ENCODE measurements around the gene MAP3K3. TPM values are rescaled to one million over a fixed set of nuclear protein-coding genes. Genes with fewer than 3 reads are reported as not detected.

MAP3K3 gene
- total and polyA plus RNA-seq, 2 donors, result 40.5 to 40.9 TPM

DNA sequence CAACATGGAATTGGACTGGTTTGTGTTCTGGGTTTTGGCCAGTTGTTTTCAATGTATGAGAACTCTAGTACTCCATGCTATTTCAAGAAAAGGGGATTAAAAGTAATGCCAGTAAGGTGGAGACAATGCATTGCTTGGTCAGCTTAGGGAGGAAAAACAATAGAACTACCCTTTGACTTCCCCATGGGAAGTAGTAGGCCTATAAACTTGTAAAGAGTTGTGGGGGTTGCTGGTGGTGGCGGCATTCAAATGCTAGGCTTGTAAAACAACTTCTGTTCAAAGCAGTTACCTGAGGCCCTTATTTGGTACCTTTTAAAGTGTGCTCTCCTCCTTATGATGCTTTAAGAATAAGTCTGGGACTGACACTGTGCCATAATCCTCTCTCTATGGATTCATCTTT lies 9.4 kb downstream of the MAP3K3 start:
- 88% methylated on average over 1 of the region's 1 CpG for WGBS
- Histone ChIP-seq H3K4me1 (ENCODE audit: insufficient read depth) (no peaks in the 10 kb centered on the region), H3K36me3 (ENCODE audit: insufficient read depth) (peaks cover 2% of the 10 kb centered on the region), H3K4me3 (ENCODE audit: low read depth, low read length) (no peak overlapping the region), H3K27ac (ENCODE audit: low read depth) (no peak overlapping the region)
- DNase-seq (ENCODE audit: extremely low spot score), result no peak

DNA sequence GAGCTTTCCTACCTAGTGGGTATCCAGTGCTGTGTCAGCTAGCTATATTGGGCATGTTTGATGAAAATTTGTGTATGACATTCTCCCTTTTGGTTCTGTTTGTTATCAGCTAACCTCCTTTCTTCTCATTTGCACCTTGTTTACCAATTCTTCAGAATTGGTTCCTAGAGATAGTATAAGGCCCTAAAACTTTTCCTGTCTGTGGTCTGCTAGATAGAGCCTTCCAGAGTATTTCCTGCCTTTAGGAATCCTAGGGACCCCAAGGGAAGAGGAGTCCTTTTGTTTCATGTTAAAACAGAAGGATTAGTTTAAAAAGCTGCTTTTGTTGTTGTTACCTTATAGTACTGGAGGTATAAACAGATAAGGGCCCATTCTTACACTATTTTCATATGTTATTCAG lies 11.5 kb downstream of the MAP3K3 start:
- Histone ChIP-seq H3K27ac (ENCODE audit: low read depth) (no peak overlapping the region), H3K36me3 (ENCODE audit: insufficient read depth) (peaks cover 2% of the 10 kb centered on the region), H3K4me1 (ENCODE audit: insufficient read depth) (no peaks in the 10 kb centered on the region), H3K4me3 (ENCODE audit: low read depth, low read length) (no peak overlapping the region)
- no peak for DNase-seq (ENCODE audit: extremely low spot score)

DNA sequence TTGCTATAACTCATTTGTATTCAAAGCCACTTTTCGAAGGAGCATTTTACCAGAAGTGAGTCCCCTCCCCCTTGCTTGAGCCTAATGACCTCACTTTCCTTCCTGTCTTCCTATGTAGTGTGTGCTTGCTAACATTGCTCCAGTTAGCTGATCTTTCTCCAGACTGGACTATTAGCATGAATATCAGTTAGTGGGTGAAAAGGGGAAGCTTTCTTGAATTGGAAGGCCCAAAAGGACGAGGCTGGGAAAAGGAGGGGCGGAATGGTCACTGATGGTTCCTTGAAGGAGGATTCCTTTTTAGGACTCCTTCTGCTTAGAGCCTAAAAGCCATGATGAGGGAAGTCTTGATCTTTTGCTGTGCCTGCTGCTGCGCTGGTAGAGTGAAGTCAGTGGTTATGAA lies 11.9 kb downstream of the MAP3K3 start:
- H3K4me3 ChIP-seq (ENCODE audit: low read depth, low read length), result no peak overlapping the region
- H3K36me3 ChIP-seq (ENCODE audit: insufficient read depth), result peaks cover 2% of the 10 kb centered on the region
- no peak overlapping the region for H3K27ac ChIP-seq (ENCODE audit: low read depth)
- H3K4me1 ChIP-seq (ENCODE audit: insufficient read depth), result no peaks in the 10 kb centered on the region
- 74% methylated on average over 4 of the region's 4 CpGs for WGBS
- DNase-seq (ENCODE audit: extremely low spot score), result no peak

DNA sequence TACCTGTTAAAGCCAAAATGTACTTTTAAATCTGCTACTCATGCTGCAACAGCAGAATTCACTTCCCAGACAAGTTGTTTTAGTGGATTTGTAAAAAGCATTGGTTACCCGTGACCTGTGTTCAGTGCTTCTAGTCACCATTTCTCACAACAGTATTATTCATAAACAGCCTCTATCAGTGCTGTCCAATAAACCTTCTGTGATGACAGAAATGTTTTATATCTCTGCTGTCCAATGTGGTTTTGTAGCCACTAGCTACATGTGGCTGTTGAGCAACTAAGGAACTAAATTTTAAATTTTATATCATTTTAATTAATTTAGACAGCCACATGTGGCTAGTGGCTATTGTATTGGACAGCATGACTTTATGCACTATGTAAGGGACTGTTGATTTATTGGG lies 12.6 kb downstream of the MAP3K3 start:
- H3K4me3 ChIP-seq (ENCODE audit: low read depth, low read length), result no peak overlapping the region
- WGBS, result 72% methylated on average over 1 of the region's 1 CpG
- H3K4me1 ChIP-seq (ENCODE audit: insufficient read depth), result no peaks in the 10 kb centered on the region
- H3K27ac ChIP-seq (ENCODE audit: low read depth), result no peak overlapping the region
- H3K36me3 ChIP-seq (ENCODE audit: insufficient read depth), result peaks cover 2% of the 10 kb centered on the region
- no peak for DNase-seq (ENCODE audit: extremely low spot score)

DNA sequence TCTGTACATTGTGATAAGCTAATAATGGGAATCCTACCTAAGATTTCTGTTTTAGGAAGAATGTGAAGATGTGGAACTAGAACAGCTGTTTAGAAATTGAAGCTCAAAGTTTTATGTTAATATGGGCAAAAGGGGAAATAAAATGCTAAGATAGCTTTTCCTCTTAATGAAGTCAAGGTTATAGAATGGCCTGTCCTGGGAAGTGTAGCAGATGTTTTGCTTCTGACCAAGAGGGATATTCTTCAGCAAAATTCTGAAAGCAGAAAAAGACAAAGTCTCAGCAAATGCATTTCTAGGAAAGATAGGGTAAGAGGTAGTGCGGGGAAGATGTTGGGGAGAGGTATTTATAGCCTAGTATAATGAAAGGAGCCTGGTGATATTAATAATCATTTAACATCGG lies 13.1 kb downstream of the MAP3K3 start:
- H3K27ac ChIP-seq (ENCODE audit: low read depth), result no peak overlapping the region

DNA sequence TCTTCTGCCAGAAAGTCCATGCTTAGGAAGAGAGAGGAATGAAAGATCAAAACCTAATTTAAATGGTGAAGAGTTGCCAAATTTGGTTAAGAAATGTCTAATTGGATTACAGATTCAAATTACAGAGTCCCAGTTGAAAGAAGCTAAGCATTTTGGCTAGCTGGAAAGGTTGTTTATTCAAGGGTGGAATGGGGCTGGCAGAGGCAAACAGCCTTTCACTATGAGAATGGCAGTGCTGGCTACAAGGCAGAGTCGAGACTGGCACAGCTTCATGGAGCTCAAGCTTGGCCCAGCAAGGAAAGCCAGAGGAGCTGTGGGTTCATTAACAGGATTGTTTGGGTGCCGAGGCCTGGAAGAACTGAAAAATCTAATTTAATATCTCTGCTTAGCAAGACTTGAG lies 13.6 kb downstream of the MAP3K3 start:
- DNase-seq (ENCODE audit: extremely low spot score), result no peak
- peaks cover 2% of the 10 kb centered on the region for H3K36me3 ChIP-seq (ENCODE audit: insufficient read depth)
- 80% methylated on average over 2 of the region's 2 CpGs for WGBS
- no peak overlapping the region for H3K27ac ChIP-seq (ENCODE audit: low read depth)
- no peak overlapping the region for H3K4me3 ChIP-seq (ENCODE audit: low read depth, low read length)
- H3K4me1 ChIP-seq (ENCODE audit: insufficient read depth), result no peaks in the 10 kb centered on the region

More for the DNA sequence above, 13.1 kb downstream of the MAP3K3 start:
- WGBS, result 74% methylated on average over 2 of the region's 2 CpGs
- DNase-seq (ENCODE audit: extremely low spot score), result no peak
- Histone ChIP-seq H3K36me3 (ENCODE audit: insufficient read depth) (peaks cover 2% of the 10 kb centered on the region), H3K4me1 (ENCODE audit: insufficient read depth) (no peaks in the 10 kb centered on the region), H3K4me3 (ENCODE audit: low read depth, low read length) (no peak overlapping the region)

DNA sequence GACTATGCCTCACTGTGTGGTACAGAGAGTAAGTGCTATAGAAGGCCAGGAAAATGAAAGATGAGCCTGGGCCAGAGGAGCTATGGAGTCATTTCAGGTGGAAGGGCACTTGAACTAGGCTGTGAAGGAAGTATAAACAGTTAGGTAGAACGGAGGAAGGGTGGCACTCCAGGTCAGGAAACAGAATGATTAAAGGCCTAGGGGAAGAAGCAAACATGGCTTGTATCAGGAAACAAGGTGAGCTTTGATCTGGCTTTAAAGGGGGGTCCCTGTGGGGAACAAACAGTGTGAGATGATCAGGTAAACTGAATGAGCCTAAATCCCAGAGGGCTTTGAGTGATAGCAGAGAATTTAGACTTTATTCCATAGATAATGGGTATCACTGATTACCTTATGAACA lies 16.9 kb downstream of the MAP3K3 start:
- no peak overlapping the region for H3K27ac ChIP-seq (ENCODE audit: low read depth)
- no peaks in the 10 kb centered on the region for H3K4me1 ChIP-seq (ENCODE audit: insufficient read depth)
- no peak for DNase-seq (ENCODE audit: extremely low spot score)
- H3K36me3 ChIP-seq (ENCODE audit: insufficient read depth), result peaks cover 2% of the 10 kb centered on the region
- H3K4me3 ChIP-seq (ENCODE audit: low read depth, low read length), result no peak overlapping the region
- 41% methylated on average over 1 of the region's 1 CpG for WGBS

DNA sequence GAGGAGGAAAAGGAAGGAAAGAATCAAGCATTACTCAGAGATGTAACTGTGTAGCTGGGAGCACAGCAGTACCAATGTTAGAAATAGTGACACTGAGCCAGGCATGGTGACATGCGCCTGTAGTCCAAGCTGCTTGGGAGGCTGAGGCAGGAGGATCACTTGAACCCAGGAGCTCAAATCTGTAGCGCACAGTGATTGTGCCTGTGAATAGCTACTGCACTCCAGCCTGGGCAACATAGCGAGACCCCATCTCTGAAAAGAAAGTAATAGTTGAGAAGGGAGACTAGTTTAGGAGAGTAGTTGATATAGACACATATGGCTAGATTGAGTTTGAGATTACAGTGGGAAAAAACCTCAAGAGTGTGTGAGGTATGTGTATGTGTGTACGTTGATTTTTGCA lies 17.8 kb downstream of the MAP3K3 start:
- Histone ChIP-seq H3K27ac (ENCODE audit: low read depth) (no peak overlapping the region), H3K36me3 (ENCODE audit: insufficient read depth) (no peaks in the 10 kb centered on the region), H3K4me1 (ENCODE audit: insufficient read depth) (no peaks in the 10 kb centered on the region), H3K4me3 (ENCODE audit: low read depth, low read length) (no peak overlapping the region)
- DNase-seq (ENCODE audit: extremely low spot score), result no peak
- 83% methylated on average over 4 of the region's 4 CpGs for WGBS

DNA sequence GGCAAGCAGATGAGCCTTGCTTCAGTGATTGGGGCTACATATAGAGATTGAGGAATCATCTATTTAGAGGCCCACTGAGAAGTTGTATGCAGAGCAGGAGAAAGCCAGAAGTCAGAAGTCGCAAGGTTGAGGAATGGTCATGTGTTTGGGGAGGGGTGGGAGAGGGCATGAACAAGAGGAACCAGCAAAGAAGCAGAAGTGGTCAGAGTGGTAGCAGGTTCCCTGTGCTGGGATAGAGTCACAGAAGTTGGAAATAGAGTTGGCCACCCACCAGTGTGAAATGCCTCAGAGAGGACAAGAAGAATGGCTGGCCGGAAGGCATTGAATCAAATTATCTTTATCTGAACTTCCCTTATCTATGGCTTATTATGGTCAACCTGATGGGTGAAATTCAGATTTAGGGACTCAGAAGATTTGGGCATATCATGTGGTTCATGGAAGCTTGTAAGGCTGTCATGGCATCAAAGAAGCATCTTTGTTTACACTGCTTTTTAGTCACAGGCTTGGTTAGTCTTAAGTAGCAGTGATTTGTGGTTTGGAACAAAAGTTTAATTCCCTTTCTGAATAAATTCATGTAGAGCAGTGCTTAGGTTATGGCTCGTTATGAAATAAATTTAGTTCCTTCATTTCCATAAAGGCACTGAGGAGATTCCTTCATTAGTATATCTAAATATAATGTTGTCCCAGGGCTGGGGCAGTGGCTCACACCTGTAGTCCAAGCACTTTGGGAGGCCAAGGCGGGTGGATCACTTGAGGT lies 19.7 kb downstream of the MAP3K3 start:
- no peak overlapping the region for H3K27ac ChIP-seq (ENCODE audit: low read depth)
- WGBS, result 87% methylated on average over 4 of the region's 4 CpGs
- H3K4me1 ChIP-seq (ENCODE audit: insufficient read depth), result no peaks in the 10 kb centered on the region
- no peaks in the 10 kb centered on the region for H3K36me3 ChIP-seq (ENCODE audit: insufficient read depth)
- no peak for DNase-seq (ENCODE audit: extremely low spot score)
- no peak overlapping the region for H3K4me3 ChIP-seq (ENCODE audit: low read depth, low read length)

DNA sequence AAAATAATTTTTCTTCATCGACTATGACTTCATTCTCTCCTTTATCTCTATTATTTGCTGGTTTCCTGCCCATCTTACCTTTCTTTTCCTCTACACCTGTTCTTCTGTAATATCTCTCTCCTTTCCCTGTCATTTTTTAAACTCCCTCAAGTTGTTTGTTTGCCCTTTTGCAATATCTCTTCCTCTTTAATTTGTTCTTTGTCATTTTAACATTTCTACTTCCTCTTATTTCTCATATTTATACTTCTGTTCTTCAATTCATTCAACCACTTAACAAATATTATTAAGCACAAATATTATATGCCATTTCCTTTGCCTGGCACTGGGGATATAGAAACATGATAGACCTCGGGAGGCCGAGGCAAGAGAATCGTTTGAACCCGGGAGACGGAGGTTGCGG lies 22.6 kb downstream of the MAP3K3 start:
- DNase-seq (ENCODE audit: extremely low spot score), result no peak
- WGBS, result 95% methylated on average over 7 of the region's 7 CpGs
- Histone ChIP-seq H3K4me1 (ENCODE audit: insufficient read depth) (no peaks in the 10 kb centered on the region), H3K4me3 (ENCODE audit: low read depth, low read length) (no peak overlapping the region), H3K27ac (ENCODE audit: low read depth) (no peak overlapping the region), H3K36me3 (ENCODE audit: insufficient read depth) (no peaks in the 10 kb centered on the region)

DNA sequence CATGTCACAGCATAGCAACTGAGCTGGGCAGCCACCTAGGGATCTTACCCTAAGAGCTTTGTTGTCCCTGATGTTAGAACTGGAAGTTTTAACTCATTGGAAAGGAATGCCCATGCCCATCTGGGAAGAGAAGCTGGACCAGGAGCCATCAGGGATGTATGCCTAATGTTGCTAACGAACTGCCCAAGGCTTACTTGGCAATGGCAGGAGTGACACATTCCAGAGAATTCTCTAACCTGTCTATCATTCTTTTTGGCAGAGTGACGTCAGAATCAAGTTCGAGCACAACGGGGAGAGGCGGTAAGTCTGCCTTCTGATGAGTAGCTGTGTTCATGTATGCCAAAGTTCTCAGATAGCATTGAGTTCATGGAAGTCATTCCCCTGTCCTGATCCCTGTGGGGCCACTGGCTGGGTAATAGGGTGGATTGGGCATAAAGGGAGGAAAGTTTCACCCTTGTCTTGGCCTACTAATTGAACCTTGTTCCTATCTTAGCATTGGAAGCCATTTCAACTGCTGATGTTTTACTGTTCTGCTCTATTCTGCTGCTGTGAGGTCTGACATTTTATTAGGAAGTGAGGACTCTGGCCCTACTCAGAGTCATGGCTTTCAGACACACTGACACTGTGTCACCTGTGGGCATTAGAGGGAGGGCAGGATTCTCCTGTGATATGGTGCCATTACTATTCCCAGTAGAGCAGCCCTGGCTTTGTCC lies 23.7 kb downstream of the MAP3K3 start:
- WGBS, result 95% methylated on average over 5 of the region's 5 CpGs
- peaks cover 1% of the 10 kb centered on the region for H3K36me3 ChIP-seq (ENCODE audit: insufficient read depth)
- H3K4me3 ChIP-seq (ENCODE audit: low read depth, low read length), result no peak overlapping the region
- no peak for DNase-seq (ENCODE audit: extremely low spot score)
- H3K27ac ChIP-seq (ENCODE audit: low read depth), result no peak overlapping the region
- H3K4me1 ChIP-seq (ENCODE audit: insufficient read depth), result no peaks in the 10 kb centered on the region

DNA sequence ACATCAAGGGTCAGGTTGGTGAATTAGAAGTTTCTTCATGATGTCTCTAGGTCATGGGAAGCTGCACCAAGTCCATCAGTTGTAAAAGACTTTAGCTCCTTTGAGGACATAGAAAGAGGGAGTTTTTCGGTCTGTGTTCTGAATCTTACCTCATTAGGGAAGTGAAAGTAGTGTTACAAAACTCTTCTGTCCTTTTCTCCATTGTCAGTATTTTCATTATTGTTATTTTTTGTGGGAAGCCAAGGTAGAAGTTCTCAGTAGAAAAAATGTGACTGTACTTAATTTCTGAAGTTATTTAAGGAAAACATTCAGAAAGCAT lies 24.2 kb downstream of the MAP3K3 start:
- DNase-seq (ENCODE audit: extremely low spot score), result no peak
- no peaks in the 10 kb centered on the region for H3K4me1 ChIP-seq (ENCODE audit: insufficient read depth)
- H3K36me3 ChIP-seq (ENCODE audit: insufficient read depth), result peaks cover 1% of the 10 kb centered on the region
- no peak overlapping the region for H3K4me3 ChIP-seq (ENCODE audit: low read depth, low read length)
- no peak overlapping the region for H3K27ac ChIP-seq (ENCODE audit: low read depth)
- WGBS, result 94% methylated on average over 1 of the region's 1 CpG

DNA sequence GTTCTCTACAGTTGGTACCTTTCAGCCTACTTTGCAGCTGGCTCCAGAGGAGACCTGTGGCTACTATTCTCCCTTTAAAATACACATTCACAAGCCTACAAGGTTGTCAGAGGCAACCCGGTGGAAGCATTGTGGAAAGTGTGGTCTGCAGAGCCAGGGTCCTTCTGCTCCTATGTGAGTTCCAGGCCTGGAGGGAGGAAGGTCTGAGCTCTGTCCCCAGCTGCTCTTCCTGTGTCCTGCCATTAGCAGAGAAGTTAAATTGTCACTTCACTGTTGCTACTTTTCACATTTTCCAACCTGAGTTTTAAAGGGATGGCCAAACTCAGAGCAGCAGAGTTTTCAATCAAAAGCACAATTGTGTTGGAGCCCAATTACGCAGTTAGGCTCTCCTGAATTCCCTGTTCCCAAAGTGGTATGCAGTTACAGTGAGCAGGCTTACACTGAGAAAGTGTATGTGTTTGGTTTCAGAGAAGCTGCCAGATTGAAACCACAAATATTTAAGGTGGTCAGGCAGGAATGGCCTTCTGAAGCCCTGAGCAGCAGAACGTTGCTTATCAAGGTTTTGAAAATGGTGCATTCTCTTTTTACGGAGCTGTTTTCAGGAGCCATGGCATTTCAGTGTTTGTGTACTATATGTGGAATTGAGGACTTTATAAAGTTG lies 25.0 kb downstream of the MAP3K3 start:
- H3K4me3 ChIP-seq (ENCODE audit: low read depth, low read length), result no peak overlapping the region
- no peak overlapping the region for H3K27ac ChIP-seq (ENCODE audit: low read depth)
- no peak for DNase-seq (ENCODE audit: extremely low spot score)
- no peaks in the 10 kb centered on the region for H3K4me1 ChIP-seq (ENCODE audit: insufficient read depth)
- peaks cover 1% of the 10 kb centered on the region for H3K36me3 ChIP-seq (ENCODE audit: insufficient read depth)
- WGBS, result 58% methylated on average over 4 of the region's 4 CpGs

DNA sequence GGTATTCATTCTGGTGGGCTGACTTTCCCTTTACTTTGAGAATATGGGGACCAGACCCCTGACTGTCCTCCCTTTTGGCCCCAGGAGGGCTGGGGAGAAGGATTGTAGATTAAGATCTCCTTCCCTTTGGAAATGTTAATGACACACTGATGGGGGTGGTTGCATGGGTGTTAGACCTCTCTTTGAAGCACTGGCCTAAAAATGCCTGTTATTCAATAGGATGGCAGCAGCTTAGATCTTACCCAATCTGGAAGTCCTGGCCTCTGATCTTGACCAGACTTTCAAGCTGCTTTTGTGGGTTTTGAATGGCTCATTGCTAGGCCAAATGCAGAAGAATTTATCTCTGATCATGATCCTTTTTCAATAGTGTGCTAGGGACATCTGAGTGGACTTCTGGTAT lies 25.7 kb downstream of the MAP3K3 start:
- Histone ChIP-seq H3K27ac (ENCODE audit: low read depth) (no peak overlapping the region), H3K4me1 (ENCODE audit: insufficient read depth) (no peaks in the 10 kb centered on the region), H3K36me3 (ENCODE audit: insufficient read depth) (peaks cover 3% of the 10 kb centered on the region), H3K4me3 (ENCODE audit: low read depth, low read length) (no peak overlapping the region)
- no peak for DNase-seq (ENCODE audit: extremely low spot score)

All from urinary bladder (tissue), 4 donors.